GM21423 (cell line): ENCODE results near the gene ARHGDIG.
"Not testable (repeated sequence)": the region's sequence is repeated elsewhere in the genome, so short reads cannot be mapped to it uniquely, and the experiment has no call there.

Experiments used
- ATAC-seq: cut with Tn5 transposase; IDR thresholded peaks from one replicate; pipeline ENCODE4 v1.9.1; 2021; ENCODE audit warnings: mild to moderate bottlenecking, moderate library complexity; ENCODE audit not compliant: unreplicated experiment

The ARHGDIG gene

GRCh38 chr16:263182-263774 lies 17.1 kb upstream of the ARHGDIG start:
- ATAC-seq = no peak

- ATAC-seq = no peak
These were observed 16.4 kb upstream of the ARHGDIG start for GRCh38 chr16:263944-264343.

GRCh38 chr16:264440-264951 lies 15.9 kb upstream of the ARHGDIG start:
- no peak for ATAC-seq

GRCh38 chr16:265002-265529 lies 15.3 kb upstream of the ARHGDIG start:
- ATAC-seq = no peak

DNA sequence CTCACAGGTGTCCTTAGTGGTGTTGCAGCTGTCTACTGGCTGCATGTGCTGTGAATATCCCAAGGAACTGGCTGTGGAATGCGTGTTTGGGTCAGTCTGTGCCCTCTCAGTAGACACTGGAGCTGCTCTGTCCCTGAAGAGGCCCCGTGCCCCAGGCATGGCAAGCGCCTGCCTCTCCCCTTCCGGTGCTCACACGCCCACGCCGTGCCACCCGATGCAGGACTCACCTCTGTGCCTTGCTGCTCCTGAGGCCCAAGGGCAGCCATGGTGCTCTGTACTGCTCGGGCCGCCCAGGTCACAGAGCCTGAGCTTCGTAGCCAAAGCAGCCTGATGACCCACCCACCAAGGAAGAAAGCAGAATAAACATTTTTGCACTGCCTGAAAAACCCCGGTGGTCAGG lies 14.7 kb upstream of the ARHGDIG start:
- ATAC-seq = no peak

DNA sequence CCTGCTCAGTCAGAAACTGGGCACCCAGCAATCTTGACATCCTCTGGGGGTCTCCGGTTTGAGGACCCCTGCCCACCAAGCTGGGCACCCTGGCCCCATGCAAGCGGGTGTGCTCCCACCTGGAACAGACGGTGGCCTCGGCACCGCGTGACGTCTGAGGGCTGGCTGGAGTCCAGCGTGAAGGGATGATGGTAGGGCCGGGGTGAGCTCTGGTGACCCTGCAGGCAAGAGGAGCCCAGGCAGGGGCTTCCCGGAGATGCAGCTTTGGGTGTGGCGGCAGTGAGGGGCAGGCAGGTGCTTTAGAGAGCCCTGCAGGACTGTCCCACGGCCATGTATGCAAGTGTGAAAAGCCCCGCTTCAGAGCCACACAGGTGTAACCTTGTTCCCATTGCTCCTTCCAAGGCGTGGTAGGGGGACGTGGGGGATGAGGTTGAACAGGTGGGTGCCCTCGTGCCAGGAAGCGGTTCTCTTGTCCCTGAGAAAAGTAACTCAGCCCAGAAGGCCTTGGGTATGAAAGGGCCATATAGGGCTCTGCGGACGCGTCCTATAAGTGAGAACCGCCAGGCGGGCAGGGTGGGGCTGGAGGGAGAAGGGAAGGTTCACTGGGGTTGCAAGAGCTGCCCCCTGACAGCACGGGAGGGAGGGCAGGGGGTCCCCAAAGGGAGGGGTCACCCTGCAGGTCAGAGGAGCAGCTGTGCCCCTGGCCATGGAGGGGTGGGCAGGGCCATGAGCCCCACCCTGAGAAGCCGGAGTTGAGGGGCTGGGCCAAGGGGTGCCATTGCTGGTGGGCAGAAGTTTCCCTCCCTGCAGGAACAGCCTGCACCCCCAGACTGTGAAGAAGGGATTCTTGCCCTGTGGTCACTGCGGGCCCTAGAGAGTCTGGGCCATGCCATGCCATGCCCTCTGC lies 13.9 kb upstream of the ARHGDIG start:
- no peak for ATAC-seq

DNA sequence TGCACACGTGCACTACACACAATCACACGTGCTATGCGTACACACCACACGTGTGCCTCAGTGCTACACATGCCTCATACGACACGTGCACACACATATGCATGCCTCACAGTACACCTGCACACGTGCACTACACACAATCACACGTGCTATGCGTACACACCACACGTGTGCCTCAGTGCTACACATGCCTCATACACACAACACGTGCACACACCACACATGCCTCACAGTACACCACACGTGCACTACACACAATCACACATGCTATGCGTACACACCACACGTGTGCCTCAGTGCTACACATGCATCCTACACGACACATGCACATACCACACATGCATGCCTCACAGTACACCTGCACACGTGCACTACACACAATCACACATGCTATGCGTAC lies 12.8 kb upstream of the ARHGDIG start:
- not testable (repeated sequence) for ATAC-seq

GRCh38 chr16:268141-269053 lies 12.0 kb upstream of the ARHGDIG start:
- ATAC-seq = no peak

DNA sequence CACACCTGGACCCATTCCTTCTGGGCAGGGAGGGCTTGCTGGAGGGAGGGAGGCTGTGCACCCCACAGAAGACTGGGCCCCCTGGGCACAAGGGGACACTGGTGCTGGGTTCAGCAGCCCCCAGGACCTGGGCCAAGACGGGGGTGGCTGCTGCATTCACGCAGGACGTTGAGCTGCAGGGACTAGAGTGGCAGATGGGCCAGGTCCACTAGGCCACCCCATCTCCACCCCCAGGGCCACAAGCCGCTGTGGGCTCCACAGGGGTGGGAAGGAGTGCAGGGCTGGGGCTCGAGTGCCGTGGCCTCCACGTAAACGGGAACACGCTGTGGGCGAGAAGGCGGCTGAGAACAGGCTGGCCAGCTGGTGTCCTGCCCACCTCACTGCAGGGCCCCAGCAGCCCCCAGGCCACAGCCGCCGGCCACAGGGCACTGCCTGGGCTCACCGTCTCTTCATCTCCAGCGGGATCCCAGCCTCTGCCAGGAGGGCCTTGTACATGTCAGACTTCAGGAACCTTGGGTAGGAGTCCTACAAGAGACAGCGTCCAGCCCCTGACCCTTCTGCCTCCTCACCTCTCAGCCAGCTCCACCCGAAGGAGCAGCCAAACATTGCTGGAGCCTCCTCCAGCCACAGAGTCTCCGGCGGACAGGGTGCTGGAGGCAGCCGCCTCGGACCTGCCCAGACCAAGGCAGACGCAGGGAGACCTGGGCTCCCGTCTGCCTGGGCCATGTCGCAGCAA lies 11.2 kb upstream of the ARHGDIG start:
- ATAC-seq = no peak

DNA sequence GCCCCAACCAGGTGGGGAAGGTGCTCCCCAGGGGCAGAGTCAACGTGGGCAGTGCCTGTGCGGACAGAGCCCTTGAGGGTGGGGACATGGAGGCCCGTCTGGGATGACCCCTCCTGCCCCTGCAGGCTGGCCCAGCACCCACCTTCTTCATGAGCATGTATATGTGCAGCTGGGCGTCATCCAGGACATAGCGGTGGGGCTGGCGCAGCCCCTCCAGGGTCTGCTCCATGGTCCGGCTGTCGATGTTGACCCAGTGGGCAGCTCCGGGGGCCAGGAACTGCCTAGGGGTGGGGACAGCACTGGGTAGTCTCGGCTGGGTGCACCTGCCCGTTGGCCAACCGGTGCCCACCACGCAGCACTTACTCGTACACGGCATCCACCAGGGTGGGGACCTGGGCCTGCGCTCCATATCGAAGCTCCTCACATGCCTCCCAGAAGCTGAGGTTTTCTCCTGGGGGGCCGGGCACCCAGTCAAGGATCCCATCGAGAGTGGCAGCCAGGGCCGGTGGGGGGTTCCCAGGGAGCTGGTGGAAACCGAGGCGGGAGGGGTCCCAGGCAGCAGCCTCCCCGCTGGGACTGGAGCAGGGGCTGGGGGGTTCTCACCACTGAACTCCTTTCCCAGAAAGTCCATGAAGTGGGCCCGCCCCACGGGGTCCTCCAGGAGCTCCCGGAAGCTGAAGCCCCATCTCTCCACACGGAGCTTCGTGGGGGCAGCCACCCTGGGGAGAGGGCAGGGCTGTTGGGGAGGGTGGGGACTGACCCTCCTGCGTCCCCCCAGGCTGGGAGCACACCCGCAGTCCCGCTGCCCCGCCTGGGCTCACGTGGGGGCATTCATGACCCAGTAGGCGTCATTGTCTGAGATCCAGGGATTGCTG lies 9.8 kb upstream of the ARHGDIG start:
- no peak for ATAC-seq

- no peak for ATAC-seq
These were observed 7.5 kb upstream of the ARHGDIG start for GRCh38 chr16:272633-273546.

GRCh38 chr16:273547-274421 lies 6.6 kb upstream of the ARHGDIG start:
- no peak for ATAC-seq

DNA sequence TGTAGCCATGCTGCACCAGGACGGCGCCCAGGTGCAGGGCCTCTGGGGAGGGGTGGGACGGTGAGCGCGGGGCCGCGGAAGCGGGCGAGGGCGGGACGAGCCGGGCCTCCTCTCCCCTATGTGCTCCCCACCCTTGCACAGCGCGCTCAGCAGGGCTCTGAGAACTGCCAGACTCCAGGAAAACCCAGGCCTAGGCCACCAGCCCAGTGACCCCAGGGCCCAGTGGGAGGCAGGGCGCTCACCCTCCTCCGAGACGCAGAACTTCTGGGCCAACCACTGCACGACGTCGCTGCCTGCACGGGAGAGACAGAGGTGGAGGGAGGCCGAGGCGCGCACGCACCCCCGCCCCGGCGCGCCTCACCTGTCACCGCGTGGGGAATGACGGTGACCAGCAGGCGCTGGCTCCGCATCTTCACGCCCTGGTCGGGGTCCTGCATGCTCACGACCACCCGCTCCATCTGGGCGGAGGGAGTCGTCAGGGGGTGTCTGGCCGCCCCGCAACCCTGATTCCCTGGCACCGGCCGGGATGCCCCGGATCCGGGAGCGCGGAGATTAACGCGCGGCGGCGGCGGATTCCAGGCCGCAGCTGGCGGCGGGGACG lies 5.2 kb upstream of the ARHGDIG start:
- ATAC-seq = no peak

GRCh38 chr16:275786-276232 lies 4.6 kb upstream of the ARHGDIG start, which contains the start of gene RGS11:
Gene RGS11 (minus strand): TSS chr16:275944. CDS start chr16:275911, 33 bp downstream.
- no peak for ATAC-seq

DNA sequence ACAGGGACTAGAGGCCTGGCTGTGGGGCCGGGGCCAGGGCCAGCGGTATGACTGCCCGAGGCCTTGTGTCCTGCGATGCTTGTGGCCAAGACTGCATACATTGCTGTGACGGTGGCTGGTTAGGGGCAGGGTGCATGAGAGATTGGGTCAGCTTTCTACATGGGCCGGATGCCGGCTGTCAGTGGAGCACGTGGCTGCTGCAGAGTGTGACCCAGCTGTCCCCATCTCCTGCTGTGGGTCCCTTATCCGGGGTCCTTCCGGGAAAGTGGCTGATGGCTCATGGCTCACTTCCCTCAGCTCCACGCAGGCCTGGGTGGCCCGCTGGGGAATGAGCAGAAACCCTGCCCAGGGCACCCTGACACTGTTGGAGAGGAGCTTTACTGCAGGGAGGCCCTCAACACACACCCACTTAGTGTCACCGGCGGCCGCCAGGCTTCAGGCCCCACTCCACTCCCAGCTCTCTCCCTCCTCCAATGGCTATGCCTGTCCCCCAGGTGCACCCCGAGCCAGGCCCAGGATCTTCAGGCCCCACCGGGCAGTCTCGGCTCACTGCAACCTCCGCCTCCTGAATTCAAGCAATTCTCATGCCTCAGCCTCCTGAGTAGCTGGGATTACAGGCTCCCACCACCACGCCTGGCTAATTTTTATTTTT lies 3.8 kb upstream of the ARHGDIG start:
- no peak for ATAC-seq

DNA sequence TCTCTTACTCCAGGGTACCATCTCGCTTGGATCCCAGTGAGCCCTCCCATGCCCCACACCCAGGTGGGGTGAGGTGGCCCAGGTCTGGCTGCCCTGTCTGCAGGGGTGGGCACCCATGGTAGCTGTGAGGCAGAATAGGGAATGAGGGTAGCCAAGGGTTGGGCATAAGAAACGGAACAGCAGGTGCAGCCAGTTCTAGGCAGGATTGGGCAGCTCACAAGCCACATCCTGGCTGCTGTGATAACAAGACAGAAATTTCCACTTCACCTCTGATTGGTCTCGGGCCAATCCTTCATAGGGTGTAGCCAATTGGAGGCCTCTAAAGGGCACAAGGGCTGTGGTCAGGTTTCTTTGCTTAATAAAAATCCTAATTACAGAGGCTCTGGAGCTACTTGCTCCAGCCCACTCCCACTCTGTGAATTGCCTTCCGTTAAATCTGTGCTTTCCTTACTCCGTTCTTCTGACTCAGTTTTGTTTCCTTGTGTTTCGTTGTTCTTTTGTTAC lies 1.5 kb upstream of the ARHGDIG start:
- no peak for ATAC-seq
